ENCODE data around the gene ZNHIT3. TPM values are rescaled to one million over a fixed set of nuclear protein-coding genes. Genes with fewer than 3 reads are reported as not detected.

Gene ZNHIT3
- total and polyA plus RNA-seq, 2 of the 13 experiments (the other 11 are each of a cell fraction or from before 2014, with no cell fraction given), result 66.6 to 77.4 TPM

- ChIA-PET CTCF (ENCODE audit: low intra/inter-chr PET ratio, low total read pairs) (no interaction called here), POLR2A (no interaction called here)
- H3K4me2 ChIP-seq (ENCODE audit: low read depth, low read length), result no peak overlapping the region
- TF ChIP-seq RBM22 (optimal IDR thresholded peaks at IDR 0.05; ENCODE audit: low read length) (no peak), ZMYM4 (CRISPR knock-in tag; IDR thresholded peaks at IDR 0.05) (no peak), MLLT10 (CRISPR knock-in tag; IDR thresholded peaks at IDR 0.05) (no peak), TP53 (CRISPR knock-in tag; conservative IDR thresholded peaks at IDR 0.05) (no peak), REXO4 (CRISPR knock-in tag; IDR thresholded peaks at IDR 0.05; ENCODE audit: borderline replicate concordance) (no peak), ZGPAT (CRISPR knock-in tag; IDR thresholded peaks at IDR 0.05) (no peak)
- intact Hi-C loops (cut with micrococcal nuclease; ENCODE audit: unreplicated experiment) (no loop called here), in situ Hi-C loops (cut with HindIII; ENCODE audit: extremely low pct_ligation_motif_present, low pct_unique_long_range_greater_than_20kb) (no loop called here)
- no peak overlapping the region for H3K27ac ChIP-seq (ENCODE audit: extremely low read length, insufficient read depth, low read length)
- 94% methylated on average over 5 of the region's 5 CpGs for WGBS (ENCODE audit: low lambda C conversion rate)
- ATAC-seq, result no peak
- no peak overlapping the region for H2AFZ ChIP-seq (ENCODE audit: low read length)
- no peaks in the 10 kb centered on the region; the same call in 1 of the 2 replicates for H4K20me1 ChIP-seq (ENCODE audit: insufficient read depth, low read length)
- H3K9ac ChIP-seq (ENCODE audit: insufficient read depth, low read depth, low read length), result no peak overlapping the region
- H3K36me3 ChIP-seq (replicated peaks in 1 of 2; ENCODE audit: control insufficient read depth in 1 of 2, insufficient read depth in 2 of 2, low read length in 2 of 2), result peaks cover 19 to 47% of the 10 kb centered on the region in 2 experiments
- no peaks in the 10 kb centered on the region for H3K9me3 ChIP-seq (ENCODE audit: low read length)
- TSS peak; percentile 24 for BruUV-seq (replicated peaks)
- H3K79me2 ChIP-seq (ENCODE audit: insufficient read depth, low read length), result no peaks in the 10 kb centered on the region
- no peaks in the 10 kb centered on the region for H3K27me3 ChIP-seq (ENCODE audit: control insufficient read depth in 1 of 2, insufficient read depth in 2 of 2, low read length in 2 of 2)
- FAIRE-seq, result no peak
- H3K4me1 ChIP-seq (ENCODE audit: insufficient read depth, low read length), result no peaks in the 10 kb centered on the region
- DNase-seq (ENCODE audit: low spot score), result no peak
- H3K4me3 ChIP-seq (replicated peaks in 1 of 3; ENCODE audit: insufficient read depth in 1 of 3, low read depth in 2 of 3, low read length in 3 of 3), result no peak overlapping the region
These were observed 26.2 kb downstream of the ZNHIT3 start for GRCh38 chr17:36512641-36513040.

- Histone ChIP-seq H3K4me3 (replicated peaks in 1 of 3; ENCODE audit: insufficient read depth in 1 of 3, low read depth in 2 of 3, low read length in 3 of 3) (no peak overlapping the region), H4K20me1 (ENCODE audit: insufficient read depth, low read length) (no peaks in the 10 kb centered on the region; the same call in 1 of the 2 replicates), H3K36me3 (replicated peaks in 1 of 2; ENCODE audit: control insufficient read depth in 1 of 2, insufficient read depth in 2 of 2, low read length in 2 of 2) (peaks cover 17 to 48% of the 10 kb centered on the region in 2 experiments), H2AFZ (ENCODE audit: low read length) (no peak overlapping the region), H3K27me3 (ENCODE audit: control insufficient read depth in 1 of 2, insufficient read depth in 2 of 2, low read length in 2 of 2) (no peaks in the 10 kb centered on the region), H3K27ac (ENCODE audit: extremely low read length, insufficient read depth, low read length) (no peak overlapping the region), H3K9me3 (ENCODE audit: low read length) (no peaks in the 10 kb centered on the region), H3K4me1 (ENCODE audit: insufficient read depth, low read length) (no peaks in the 10 kb centered on the region), H3K4me2 (ENCODE audit: low read depth, low read length) (no peak overlapping the region), H3K9ac (ENCODE audit: insufficient read depth, low read depth, low read length) (no peak overlapping the region), H3K79me2 (ENCODE audit: insufficient read depth, low read length) (no peaks in the 10 kb centered on the region)
- in situ Hi-C loops (cut with HindIII; ENCODE audit: extremely low pct_ligation_motif_present, low pct_unique_long_range_greater_than_20kb) (no loop called here), intact Hi-C loops (cut with micrococcal nuclease; ENCODE audit: unreplicated experiment) (no loop called here)
- no TSS peak for BruUV-seq (replicated peaks)
- no peak for DNase-seq (ENCODE audit: low spot score)
- ChIA-PET POLR2A (no interaction called here), CTCF (ENCODE audit: low intra/inter-chr PET ratio, low total read pairs) (no interaction called here)
- no peak for ATAC-seq
- WGBS (ENCODE audit: low lambda C conversion rate), result 100% methylated on average over 3 of the region's 3 CpGs
- FAIRE-seq, result no peak
- TF ChIP-seq ETS1 (CRISPR knock-in tag; IDR thresholded peaks at IDR 0.05) (no peak), ZNF331 (CRISPR knock-in tag; IDR thresholded peaks at IDR 0.05) (no peak), ZFP90 (CRISPR knock-in tag; IDR thresholded peaks at IDR 0.05; ENCODE audit: borderline replicate concordance) (no peak), TAF15 (IDR thresholded peaks at IDR 0.05; ENCODE audit: low read depth, low read length, poor library complexity, severe bottlenecking) (no peak), SMARCE1 (IDR thresholded peaks at IDR 0.05; ENCODE audit: borderline replicate concordance) (no peak), ZNF547 (CRISPR knock-in tag; IDR thresholded peaks at IDR 0.05) (no peak), MIXL1 (CRISPR knock-in tag; IDR thresholded peaks at IDR 0.05) (no peak), FOXK2 (IDR thresholded peaks at IDR 0.05) (no peak), ADNP (CRISPR knock-in tag; IDR thresholded peaks at IDR 0.05) (no peak), GABPB1 (CRISPR knock-in tag; IDR thresholded peaks at IDR 0.05) (no peak), ZZZ3 (CRISPR knock-in tag; IDR thresholded peaks at IDR 0.05; ENCODE audit: borderline replicate concordance) (no peak), TBP (CRISPR knock-in tag; IDR thresholded peaks at IDR 0.05) (no peak), NFATC3 (CRISPR knock-in tag; IDR thresholded peaks at IDR 0.05) (no peak), ZNF747 (CRISPR knock-in tag; IDR thresholded peaks at IDR 0.05; ENCODE audit: borderline replicate concordance) (no peak), ZFP36 (IDR thresholded peaks at IDR 0.05; ENCODE audit: borderline replicate concordance, low read depth, low read length, partially characterized antibody) (no peak)
These were observed 28.4 kb downstream of the ZNHIT3 start for GRCh38 chr17:36514856-36515255.
